ENCODE measurements around the gene CUTC. TPM values are rescaled to one million over a fixed set of nuclear protein-coding genes. Genes with fewer than 3 reads are reported as not detected.
A peak's percentile ranks its signal among the peaks of the same experiment; 100 is the strongest.

The CUTC gene
- total RNA-seq, 2 experiments from 2014 or later: 29.9 to 41.6 TPM

GRCh38 chr10:99711129-99711719, 20.8 kb upstream of the CUTC start:
- Histone ChIP-seq H3K9me3 (ENCODE audit: low read length) (no peaks in the 10 kb centered on the region), H3K9me2 (ENCODE audit: insufficient read depth, low read length) (no peaks in the 10 kb centered on the region), H2AFZ (ENCODE audit: low read length) (no peak overlapping the region), H3K4me1 (ENCODE audit: insufficient read depth, low read length, poor library complexity, severe bottlenecking) (no peaks in the 10 kb centered on the region), H3K79me2 (ENCODE audit: insufficient read depth, low read depth, low read length) (no peaks in the 10 kb centered on the region), H3K4me3 (ENCODE audit: low read depth, low read length, poor library complexity, severe bottlenecking) (no peak overlapping the region), H4K20me1 (ENCODE audit: insufficient read depth, low read length) (no peaks in the 10 kb centered on the region), H3K36me3 (ENCODE audit: insufficient read depth, low read length) (peaks cover 36% of the 10 kb centered on the region), H3K4me2 (ENCODE audit: low read length) (no peak overlapping the region), H3K27ac (ENCODE audit: low read depth, low read length, poor library complexity, severe bottlenecking) (no peak overlapping the region)
- CTCF ChIA-PET (ENCODE audit: unreplicated experiment): no interaction called here
- no peak for TF ChIP-seq EZH2phosphoT487 (IDR thresholded peaks at IDR 0.05; ENCODE audit: borderline replicate concordance, low read depth, low read length)
- peak; percentile 86 for TF ChIP-seq CTCF (conservative IDR thresholded peaks at IDR 0.05; ENCODE audit: low read length)
- DNase-seq (ENCODE audit: low spot score): peak; percentile 62
- POLR2A ChIA-PET: no interaction called here
- BruUV-seq (replicated peaks): no TSS peak
- intact Hi-C loops (cut with micrococcal nuclease; ENCODE audit: unreplicated experiment): loop anchor here (1.0 to 10.0 kb wide), 3 partner anchors 81 to 316 kb away; no protein-coding TSS in a partner anchor

GRCh38 chr10:99714446-99714845, 17.6 kb upstream of the CUTC start:
- POLR2A ChIA-PET: no interaction called here
- H3K4me1 ChIP-seq (ENCODE audit: insufficient read depth, low read length, poor library complexity, severe bottlenecking): no peaks in the 10 kb centered on the region
- no TSS peak for BruUV-seq (replicated peaks)
- no peaks in the 10 kb centered on the region for H3K79me2 ChIP-seq (ENCODE audit: insufficient read depth, low read depth, low read length)
- H2AFZ ChIP-seq (ENCODE audit: low read length): no peak overlapping the region
- no peak overlapping the region for H3K27ac ChIP-seq (ENCODE audit: low read depth, low read length, poor library complexity, severe bottlenecking)
- CTCF ChIA-PET (ENCODE audit: unreplicated experiment): no interaction called here
- intact Hi-C loops (cut with micrococcal nuclease; ENCODE audit: unreplicated experiment): loop anchor here (5.0 to 10.0 kb wide), 2 partner anchors 152 to 320 kb away; no protein-coding TSS in a partner anchor
- no peak overlapping the region for H3K4me2 ChIP-seq (ENCODE audit: low read length)
- H3K36me3 ChIP-seq (ENCODE audit: insufficient read depth, low read length): peaks cover 65% of the 10 kb centered on the region
- DNase-seq (ENCODE audit: low spot score): no peak
- no peaks in the 10 kb centered on the region for H4K20me1 ChIP-seq (ENCODE audit: insufficient read depth, low read length)
- no peak overlapping the region for H3K4me3 ChIP-seq (ENCODE audit: low read depth, low read length, poor library complexity, severe bottlenecking)
- no peaks in the 10 kb centered on the region for H3K9me3 ChIP-seq (ENCODE audit: low read length)
- no peak for TF ChIP-seq EZH2phosphoT487 (IDR thresholded peaks at IDR 0.05; ENCODE audit: borderline replicate concordance, low read depth, low read length)
- TF ChIP-seq CTCF (conservative IDR thresholded peaks at IDR 0.05; ENCODE audit: low read length): no peak
- H3K9me2 ChIP-seq (ENCODE audit: insufficient read depth, low read length): no peaks in the 10 kb centered on the region

GRCh38 chr10:99720387-99720786, 11.6 kb upstream of the CUTC start:
- no peaks in the 10 kb centered on the region for H3K9me3 ChIP-seq (ENCODE audit: low read length)
- no peaks in the 10 kb centered on the region for H3K79me2 ChIP-seq (ENCODE audit: insufficient read depth, low read depth, low read length)
- BruUV-seq (replicated peaks): no TSS peak
- no peaks in the 10 kb centered on the region for H3K4me1 ChIP-seq (ENCODE audit: insufficient read depth, low read length, poor library complexity, severe bottlenecking)
- H2AFZ ChIP-seq (ENCODE audit: low read length): no peak overlapping the region
- no peak for TF ChIP-seq EZH2phosphoT487 (IDR thresholded peaks at IDR 0.05; ENCODE audit: borderline replicate concordance, low read depth, low read length)
- TF ChIP-seq CTCF (conservative IDR thresholded peaks at IDR 0.05; ENCODE audit: low read length): no peak
- no peak overlapping the region for H3K27ac ChIP-seq (ENCODE audit: low read depth, low read length, poor library complexity, severe bottlenecking)
- intact Hi-C loops (cut with micrococcal nuclease; ENCODE audit: unreplicated experiment): no loop called here
- CTCF ChIA-PET (ENCODE audit: unreplicated experiment): no interaction called here
- H3K9me2 ChIP-seq (ENCODE audit: insufficient read depth, low read length): no peaks in the 10 kb centered on the region
- POLR2A ChIA-PET: interaction anchor here (1.1 to 3.3 kb wide), 2 partner anchors 12 to 44 kb away, joined by 4 to 17 read pairs; partner anchors contain the start of genes COX15 and CUTC
- no peak for DNase-seq (ENCODE audit: low spot score)
- no peak overlapping the region for H3K4me2 ChIP-seq (ENCODE audit: low read length)
- H3K4me3 ChIP-seq (ENCODE audit: low read depth, low read length, poor library complexity, severe bottlenecking): no peak overlapping the region
- H3K36me3 ChIP-seq (ENCODE audit: insufficient read depth, low read length): peaks cover 88% of the 10 kb centered on the region
- no peaks in the 10 kb centered on the region for H4K20me1 ChIP-seq (ENCODE audit: insufficient read depth, low read length)

All from OCI-LY7 (cell line).